Peyer's patch (tissue), 4 donors: ENCODE results near the gene B4GAT1. TPM values are rescaled to one million over a fixed set of nuclear protein-coding genes. Genes with fewer than 3 reads are reported as not detected.
A peak's percentile ranks its signal among the peaks of the same experiment; 100 is the strongest.

Experiments used
- DNase-seq, 3 donors: peaks; one replicate each; pipeline ENCODE4 v3.0.0-alpha.2; 2017 to 2019
- H3K27ac ChIP-seq, 4 donors: fragments of 200-600 bp; sonication (generic); one replicate each; pipeline ENCODE4 v1.5.1; 2016 to 2019
- H3K27me3 ChIP-seq, 2 donors: fragments of 200-600 bp; sonication (generic); one replicate each; pipeline ENCODE4 v1.5.1; 2019
- H3K36me3 ChIP-seq, 3 donors: fragments of 200-600 bp; sonication (generic); one replicate each; pipeline ENCODE4 v1.5.1; 2016 to 2019
- H3K4me1 ChIP-seq, 4 donors: fragments of 200-600 bp; sonication (generic); one replicate each; pipeline ENCODE4 v1.5.1; 2016 to 2019
- H3K4me3 ChIP-seq, 4 donors: fragments of 200-600 bp; sonication (generic); 1 replicate in 3 of 4; 2 replicates in 1 of 4; pipeline ENCODE4 v1.5.1; 2016 to 2019; ENCODE audit warnings: mild to moderate bottlenecking in 1 of 4
- H3K9me3 ChIP-seq, 4 donors: fragments of 200-600 bp; sonication (generic); one replicate each; pipeline ENCODE4 v1.5.1; 2016 to 2019; ENCODE audit warnings: mild to moderate bottlenecking in 1 of 4
- CTCF ChIP-seq, 6 experiments: fragments of 450-650 bp in 4 of 6; fragments of 200-600 bp in 2 of 6; sonication (generic) in 1 of 6; IDR thresholded peaks; one replicate each; pipeline ENCODE4 v1.5.1; 2017 to 2019; ENCODE audit warnings: antibody characterized with exemption in 6 of 6, mild to moderate bottlenecking in 3 of 6, moderate library complexity in 1 of 6
- POLR2A ChIP-seq, 2 donors: fragments of 450-650 bp; IDR thresholded peaks; one replicate each; pipeline ENCODE4 v1.5.1; 2017; ENCODE audit warnings: antibody characterized with exemption in 2 of 2, mild to moderate bottlenecking in 2 of 2, moderate library complexity in 2 of 2
- total RNA-seq, 4 donors: library from RNA; depleted of rRNA; stranded (reverse); fragments of >200 nt; gene quantifications; one replicate each; pipeline ENCODE4 v1.1.0, GENCODE V29; 2016

Gene B4GAT1
- total RNA-seq, 4 donors from 2014 or later, result 1.7 to 21.9 (median 18.8) TPM

- no peaks in the 10 kb centered on the region for H3K27me3 ChIP-seq
- H3K9me3 ChIP-seq, result no peaks in the 10 kb centered on the region
- H3K4me1 ChIP-seq, result peaks cover 5 to 31% (median 19%) of the 10 kb centered on the region in 4 donors
- peak in 2 of 6 experiments; percentile 19 to 27 for TF ChIP-seq CTCF (IDR thresholded peaks at IDR 0.05)
- TF ChIP-seq POLR2A (IDR thresholded peaks at IDR 0.05), result peak; percentile 26 to 45
- H3K27ac ChIP-seq, result peak within 1 kb of the TSS; percentile 61 to 81 (median 70)
- DNase-seq, result peak; percentile 44 to 79 (median 73)
- H3K36me3 ChIP-seq, result peaks cover 0 to 69% (median 0%) of the 10 kb centered on the region in 3 donors
- peak within 1 kb of the TSS; percentile 42 to 92 (median 61) for H3K4me3 ChIP-seq
These were observed 11.0 kb downstream of the B4GAT1 start, which contains the start of gene RIN1 for GRCh38 chr11:66336234-66337102. Gene RIN1, minus strand, starts transcription at chr11:66336434. Its CDS starts 32 bp downstream, at chr11:66336402.

GRCh38 chr11:66335531-66336233 lies 11.7 kb downstream of the B4GAT1 start:
- no peak for DNase-seq
- Histone ChIP-seq H3K4me3 (peak overlapping the region; percentile 42 to 92 (median 61)), H3K27me3 (no peaks in the 10 kb centered on the region), H3K4me1 (peaks cover 5 to 31% (median 19%) of the 10 kb centered on the region in 4 donors), H3K27ac (peak overlapping the region; percentile 61 to 81 (median 70)), H3K36me3 (peaks cover 0 to 62% (median 0%) of the 10 kb centered on the region in 3 donors), H3K9me3 (no peaks in the 10 kb centered on the region)
- TF ChIP-seq POLR2A (IDR thresholded peaks at IDR 0.05), result no peak
- no peak for TF ChIP-seq CTCF (IDR thresholded peaks at IDR 0.05)

DNA sequence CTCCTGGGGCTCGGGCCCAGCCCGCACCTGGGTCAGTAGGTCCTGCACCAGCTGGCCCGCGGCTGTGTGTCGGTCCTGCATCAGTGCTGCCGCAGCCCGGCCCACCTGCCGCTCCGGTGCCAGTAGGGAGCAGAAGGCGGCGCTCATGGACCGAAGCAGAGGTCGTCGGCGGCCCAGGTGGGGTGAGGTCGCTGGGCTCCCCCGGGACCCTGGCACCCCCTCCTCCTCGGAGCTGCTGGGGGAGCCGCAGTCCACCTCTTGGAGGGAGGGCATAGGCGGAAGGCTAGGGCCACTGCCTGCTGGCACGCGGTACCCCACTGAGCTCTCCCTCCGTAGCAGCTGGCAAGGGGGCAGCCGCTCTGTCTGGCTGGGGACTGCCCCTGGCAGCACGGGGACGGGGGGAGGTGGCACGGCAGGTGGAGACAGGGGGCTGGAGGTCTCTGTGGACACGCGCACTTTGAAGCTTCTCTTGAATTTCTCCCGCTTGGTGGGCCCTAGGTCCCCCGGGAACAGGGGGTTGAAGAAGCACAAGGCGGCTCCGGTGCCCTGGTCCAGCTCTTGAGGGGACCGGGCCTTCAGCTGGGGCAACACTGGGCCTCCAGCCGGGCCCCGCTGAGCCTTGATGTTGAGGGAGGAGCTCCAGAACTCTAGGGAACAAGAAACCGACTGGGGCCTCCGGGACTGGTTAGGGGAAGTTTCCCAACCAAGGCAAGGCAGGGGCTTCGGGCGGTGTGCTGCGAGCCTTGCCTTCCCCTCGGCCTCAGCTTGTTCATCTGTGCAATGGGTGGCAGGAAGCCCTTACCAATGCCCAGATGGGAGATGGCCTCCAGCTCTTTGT lies 12.6 kb downstream of the B4GAT1 start:
- Histone ChIP-seq H3K27me3 (no peaks in the 10 kb centered on the region), H3K4me1 (peaks cover 5 to 31% (median 19%) of the 10 kb centered on the region in 4 donors), H3K36me3 (peaks cover 0 to 53% (median 0%) of the 10 kb centered on the region in 3 donors), H3K27ac (peak overlapping the region in 2 of 4 donors; percentile 67 to 72), H3K9me3 (no peaks in the 10 kb centered on the region), H3K4me3 (peak overlapping the region in 3 of 4 donors; percentile 42 to 92 (median 76))
- no peak for DNase-seq
- TF ChIP-seq POLR2A (IDR thresholded peaks at IDR 0.05), result no peak
- TF ChIP-seq CTCF (IDR thresholded peaks at IDR 0.05), result no peak

- H3K4me3 ChIP-seq, result no peak overlapping the region
- H3K4me1 ChIP-seq, result peaks cover 5 to 31% (median 19%) of the 10 kb centered on the region in 4 donors
- H3K36me3 ChIP-seq, result peaks cover 0 to 45% (median 0%) of the 10 kb centered on the region in 3 donors
- DNase-seq, result no peak
- no peak overlapping the region for H3K27ac ChIP-seq
- TF ChIP-seq POLR2A (IDR thresholded peaks at IDR 0.05) (no peak), CTCF (IDR thresholded peaks at IDR 0.05) (no peak)
- no peaks in the 10 kb centered on the region for H3K27me3 ChIP-seq
- no peaks in the 10 kb centered on the region for H3K9me3 ChIP-seq
These were observed 13.4 kb downstream of the B4GAT1 start for GRCh38 chr11:66333896-66334604.
